HUES6 (cell line): ENCODE data around the gene CHML.

ENCODE experiments used
- H3K27ac ChIP-seq: 2 replicates; pipeline ENCODE4 v1.7.0; 2013; ENCODE audit warnings: low read depth, mild to moderate bottlenecking, low read length, inconsistent platforms
- H3K27me3 ChIP-seq: 2 replicates; pipeline ENCODE4 v1.6.1; 2013; ENCODE audit warnings: low read length; ENCODE audit not compliant: control insufficient read depth, insufficient read depth
- H3K36me3 ChIP-seq: 2 replicates; pipeline ENCODE4 v1.6.1; 2013; ENCODE audit warnings: low read length; ENCODE audit not compliant: control insufficient read depth, insufficient read depth
- H3K4me1 ChIP-seq: 2 replicates; pipeline ENCODE4 v1.6.1; 2013; ENCODE audit warnings: low read length; ENCODE audit not compliant: control insufficient read depth, insufficient read depth
- H3K4me3 ChIP-seq: 2 replicates; pipeline ENCODE4 v1.5.1; 2013; ENCODE audit warnings: low read depth, low read length
- H3K9ac ChIP-seq: one replicate; pipeline ENCODE4 v1.6.1; 2013; ENCODE audit warnings: mild to moderate bottlenecking, low read length
- H3K9me3 ChIP-seq: 2 replicates; pipeline ENCODE4 v1.6.1; 2013; ENCODE audit warnings: low read depth, low read length; ENCODE audit not compliant: control insufficient read depth, insufficient read depth

The CHML gene

DNA sequence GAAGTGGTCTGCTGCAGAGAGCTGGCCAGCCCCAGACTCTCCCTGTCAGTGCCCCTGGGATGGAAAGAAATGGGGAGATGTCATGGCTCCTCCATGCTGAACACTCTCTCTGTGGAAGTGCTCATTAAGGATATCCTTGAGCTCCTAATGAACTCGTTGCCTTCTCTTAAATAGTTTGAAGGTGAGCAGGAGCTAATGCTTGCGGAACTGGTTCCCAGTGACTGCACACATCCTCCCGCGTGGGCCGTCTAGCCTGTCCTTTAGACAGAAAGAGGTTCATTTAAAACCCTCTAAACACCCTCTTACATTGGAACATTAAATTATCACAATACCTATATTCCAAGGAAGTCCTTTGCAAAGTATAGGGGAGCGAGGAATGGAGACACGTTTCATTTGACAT is 6.0 kb upstream of the CHML start:
- Histone ChIP-seq H3K9me3 (peaks cover 13% of the 10 kb centered on the region), H3K27me3 (no peaks in the 10 kb centered on the region), H3K9ac (no peak overlapping the region), H3K4me1 (no peaks in the 10 kb centered on the region), H3K27ac (no peak overlapping the region), H3K4me3 (no peak overlapping the region), H3K36me3 (no peaks in the 10 kb centered on the region)

GRCh38 chr1:241645199-241645598 is 5.0 kb upstream of the CHML start:
- H3K27me3 ChIP-seq = no peaks in the 10 kb centered on the region
- H3K4me3 ChIP-seq = no peak overlapping the region
- H3K9me3 ChIP-seq = peaks cover 14% of the 10 kb centered on the region
- H3K27ac ChIP-seq = no peak overlapping the region
- no peaks in the 10 kb centered on the region for H3K36me3 ChIP-seq
- no peak overlapping the region for H3K9ac ChIP-seq
- no peaks in the 10 kb centered on the region; the same call in 1 of the 2 replicates for H3K4me1 ChIP-seq

DNA sequence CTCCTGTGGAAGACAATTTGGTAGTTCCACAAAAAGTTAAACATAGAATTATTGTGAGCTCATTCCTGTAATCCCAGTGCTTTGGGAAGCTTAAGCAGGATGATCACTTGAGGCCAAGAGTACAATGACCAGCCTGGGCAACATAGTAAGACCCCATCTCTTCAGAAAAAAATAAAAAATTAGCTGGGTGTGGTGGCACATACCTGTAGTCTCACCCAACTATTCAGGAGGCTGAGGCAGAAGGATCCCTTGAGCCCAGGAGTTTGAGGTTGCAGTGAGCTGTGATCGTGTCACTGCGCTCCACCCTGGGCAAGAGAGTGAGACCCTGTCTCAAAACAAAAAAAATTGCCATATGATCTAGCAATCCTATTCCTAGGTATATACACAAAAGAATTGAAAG is 4.1 kb upstream of the CHML start:
- no peak overlapping the region for H3K27ac ChIP-seq
- no peaks in the 10 kb centered on the region for H3K36me3 ChIP-seq
- peaks cover 14% of the 10 kb centered on the region for H3K9me3 ChIP-seq
- H3K4me3 ChIP-seq = no peak overlapping the region
- H3K9ac ChIP-seq = no peak overlapping the region
- no peaks in the 10 kb centered on the region; the same call in 1 of the 2 replicates for H3K4me1 ChIP-seq
- no peaks in the 10 kb centered on the region for H3K27me3 ChIP-seq

DNA sequence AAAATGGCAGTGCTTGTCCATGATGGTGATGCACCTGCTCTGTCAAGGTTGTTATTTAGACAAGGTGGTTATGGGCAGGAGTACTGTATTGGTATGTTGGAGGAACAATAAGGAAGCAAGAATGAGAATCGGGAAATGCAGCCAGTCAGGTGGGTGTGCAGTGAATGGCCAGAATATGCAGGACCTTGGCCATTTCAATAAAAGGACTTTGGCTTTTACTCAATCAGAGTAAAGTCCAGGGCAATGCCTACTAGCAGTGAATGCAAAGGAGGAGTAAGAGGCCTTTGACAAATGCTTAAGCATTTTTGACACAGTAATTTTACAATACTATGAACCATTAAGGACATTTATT is 2.4 kb upstream of the CHML start:
- Histone ChIP-seq H3K9ac (no peak overlapping the region), H3K4me1 (peaks cover 7% of the 10 kb centered on the region), H3K27me3 (no peaks in the 10 kb centered on the region), H3K4me3 (no peak overlapping the region), H3K36me3 (no peaks in the 10 kb centered on the region), H3K9me3 (peaks cover 14% of the 10 kb centered on the region), H3K27ac (no peak overlapping the region)

- no peaks in the 10 kb centered on the region for H3K27me3 ChIP-seq
- peaks cover 5% of the 10 kb centered on the region for H3K36me3 ChIP-seq
- H3K27ac ChIP-seq = no peak overlapping the region
- peaks cover 14% of the 10 kb centered on the region for H3K9me3 ChIP-seq
- no peak overlapping the region for H3K9ac ChIP-seq
- H3K4me3 ChIP-seq = no peak overlapping the region
- H3K4me1 ChIP-seq = peaks cover 13% of the 10 kb centered on the region
These were observed 1.8 kb upstream of the CHML start for GRCh38 chr1:241641773-241642592.

DNA sequence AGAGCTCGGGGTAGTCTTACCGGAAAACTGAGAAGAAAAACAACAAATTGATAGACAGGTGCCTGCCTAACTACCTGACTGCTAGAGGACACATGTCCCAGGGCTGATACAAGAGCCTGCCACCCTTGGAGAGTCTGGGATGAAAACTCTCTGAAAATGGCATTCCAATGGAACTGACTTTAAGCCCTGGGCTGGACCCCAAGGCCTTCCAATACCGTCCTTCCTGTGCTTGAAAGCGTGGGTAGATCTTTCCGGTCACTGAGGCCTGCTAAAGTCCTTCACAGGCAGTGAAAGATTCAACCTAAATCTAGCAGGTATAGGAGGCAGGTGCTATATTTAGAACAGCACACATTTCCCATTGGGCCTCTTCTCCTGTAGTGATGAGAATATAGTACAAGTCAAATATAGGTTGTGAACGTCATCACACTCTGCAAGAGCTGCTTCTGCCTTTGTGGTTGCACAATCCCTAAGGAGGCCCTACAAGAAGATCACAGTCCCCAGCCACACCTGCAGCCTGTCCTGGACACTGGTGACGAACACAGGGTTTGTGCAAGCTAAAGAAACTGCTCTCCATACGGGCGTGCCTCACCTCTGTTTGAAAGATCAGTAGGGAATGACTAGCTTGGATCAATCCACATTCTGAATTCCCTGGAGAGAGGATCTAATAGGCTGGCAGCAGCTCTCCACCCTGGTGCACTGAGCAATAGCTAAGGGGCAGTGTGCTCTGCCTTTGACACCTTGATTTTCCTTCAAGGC is 876 bp upstream of the CHML start:
- peaks cover 13% of the 10 kb centered on the region for H3K36me3 ChIP-seq
- peaks cover 14% of the 10 kb centered on the region for H3K9me3 ChIP-seq
- peaks cover 15% of the 10 kb centered on the region for H3K4me1 ChIP-seq
- H3K4me3 ChIP-seq = peak overlapping the region; percentile 61; the same call in 1 of the 2 replicates
- no peaks in the 10 kb centered on the region for H3K27me3 ChIP-seq
- H3K27ac ChIP-seq = no peak overlapping the region
- H3K9ac ChIP-seq = no peak overlapping the region

- H3K9me3 ChIP-seq = peaks cover 14% of the 10 kb centered on the region
- H3K36me3 ChIP-seq = peaks cover 26% of the 10 kb centered on the region
- peak overlapping the region; percentile 98 for H3K9ac ChIP-seq
- H3K27me3 ChIP-seq = no peaks in the 10 kb centered on the region
- peak overlapping the region; percentile 32; the same call in 1 of the 2 replicates for H3K27ac ChIP-seq
- H3K4me3 ChIP-seq = peak overlapping the region; percentile 95
- H3K4me1 ChIP-seq = peaks cover 15% of the 10 kb centered on the region
These were observed 483 bp downstream of the CHML start for GRCh38 chr1:241639623-241640148.

DNA sequence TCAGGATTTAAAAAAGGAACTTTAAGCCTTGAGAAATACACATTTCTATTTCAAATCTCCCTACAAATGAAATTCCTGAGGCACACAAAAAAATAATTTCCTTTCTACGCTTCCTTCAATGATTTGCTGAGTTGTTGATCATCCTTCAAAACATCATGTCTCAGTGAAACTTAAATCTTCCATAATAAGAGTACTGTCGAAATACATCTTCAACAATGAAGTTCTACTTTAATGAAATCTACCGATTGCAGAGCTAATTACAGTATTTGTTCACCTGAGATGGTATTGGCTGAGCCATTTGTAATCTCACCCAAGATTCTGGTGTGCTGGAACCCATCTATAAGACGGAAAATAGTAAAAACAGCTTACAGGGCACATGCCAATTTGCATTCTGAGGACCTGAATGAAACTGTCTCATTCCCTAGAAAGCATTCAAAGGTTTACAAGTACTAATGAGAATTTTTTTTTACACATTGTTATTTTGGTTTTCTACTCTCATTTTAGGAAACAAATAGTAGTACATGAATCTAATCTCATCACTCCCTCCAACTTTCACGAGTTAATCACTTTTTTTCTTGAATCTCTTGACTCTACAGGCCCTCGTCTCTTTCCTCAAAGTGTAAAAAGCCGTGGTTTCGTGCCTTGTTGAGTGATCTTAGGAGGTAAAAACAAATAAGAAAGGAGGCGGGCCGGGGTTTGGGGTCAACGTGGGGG is 1.1 kb downstream of the CHML start:
- Histone ChIP-seq H3K27me3 (no peaks in the 10 kb centered on the region), H3K36me3 (peaks cover 32% of the 10 kb centered on the region), H3K9ac (peak overlapping the region; percentile 52), H3K4me1 (peaks cover 15% of the 10 kb centered on the region), H3K9me3 (peaks cover 14% of the 10 kb centered on the region), H3K27ac (no peak overlapping the region), H3K4me3 (peak overlapping the region; percentile 95)

DNA sequence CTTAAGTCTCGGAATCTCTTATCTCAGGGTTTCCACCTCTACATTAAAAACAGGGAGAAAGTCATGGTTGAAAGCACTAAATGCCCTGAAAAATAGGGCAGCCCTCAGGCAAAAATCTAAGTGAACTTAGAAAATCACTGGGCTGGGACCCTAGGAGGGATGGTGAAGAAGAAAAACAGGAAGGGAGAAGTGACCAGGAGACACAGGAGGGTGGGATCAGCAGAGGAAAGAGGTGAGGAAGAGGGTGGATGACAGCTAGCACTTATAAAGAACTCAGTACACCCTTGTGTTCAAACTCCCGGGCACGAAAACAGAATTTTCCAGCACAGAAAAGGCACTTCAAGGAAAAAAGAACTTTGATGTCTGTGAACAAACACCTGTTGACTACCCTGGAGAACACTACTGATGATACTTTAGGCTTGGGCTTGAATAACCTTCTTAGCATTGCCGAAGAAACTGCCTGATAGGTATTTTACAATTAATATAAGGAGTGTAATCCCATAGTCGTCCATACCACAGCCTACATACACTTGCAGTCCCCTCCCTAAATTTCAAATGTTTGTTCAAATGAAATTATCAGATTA is 2.0 kb downstream of the CHML start:
- Histone ChIP-seq H3K9ac (peak overlapping the region; percentile 17), H3K9me3 (peaks cover 14% of the 10 kb centered on the region), H3K36me3 (peaks cover 40% of the 10 kb centered on the region), H3K4me3 (peak overlapping the region; percentile 95), H3K27me3 (no peaks in the 10 kb centered on the region), H3K27ac (no peak overlapping the region), H3K4me1 (peaks cover 15% of the 10 kb centered on the region)

- Histone ChIP-seq H3K4me1 (peaks cover 15% of the 10 kb centered on the region), H3K27me3 (no peaks in the 10 kb centered on the region), H3K9ac (no peak overlapping the region), H3K27ac (no peak overlapping the region), H3K9me3 (peaks cover 14% of the 10 kb centered on the region), H3K36me3 (peaks cover 43% of the 10 kb centered on the region), H3K4me3 (peak overlapping the region; percentile 95)
These were observed 2.6 kb downstream of the CHML start for GRCh38 chr1:241637604-241638003.
